ENCODE results near the gene PLXNA4.

The PLXNA4 gene

DNA sequence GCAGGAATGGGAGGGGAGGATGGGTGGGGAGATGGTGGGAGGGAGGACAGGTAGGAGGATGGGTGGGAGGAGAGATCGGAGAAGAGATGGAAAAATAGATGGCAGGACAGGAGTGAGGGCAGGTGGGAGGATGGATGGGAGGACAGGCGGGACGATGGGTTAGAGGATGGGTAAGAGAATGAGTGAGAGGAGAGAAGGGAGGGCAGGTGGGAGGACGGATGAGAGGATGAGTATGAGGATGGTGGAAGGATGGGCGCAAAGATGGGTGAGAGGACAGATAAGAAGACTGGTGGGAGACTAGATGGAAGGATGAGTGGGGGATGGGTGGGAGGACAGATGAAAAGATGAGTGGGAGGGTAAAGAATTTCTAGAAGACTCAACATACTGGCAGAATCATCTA, 438.6 kb downstream of the PLXNA4 start:
- Histone ChIP-seq H3K27me3 (ENCODE audit: low read length) (no peaks in the 10 kb centered on the region), H3K4me3 (ENCODE audit: insufficient read depth, low read length, poor library complexity, severe bottlenecking) (no peak overlapping the region), H3K36me3 (ENCODE audit: low read length) (no peaks in the 10 kb centered on the region), H3K9me3 (ENCODE audit: insufficient read depth, low read length) (no peaks in the 10 kb centered on the region), H3K27ac (ENCODE audit: low read depth, low read length) (no peak overlapping the region), H3K4me2 (ENCODE audit: low read depth, low read length, poor library complexity, severe bottlenecking) (no peak overlapping the region), H3K79me2 (ENCODE audit: insufficient read depth, low read length) (no peaks in the 10 kb centered on the region), H2AFZ (ENCODE audit: low read depth, low read length, severe bottlenecking) (no peak overlapping the region), H4K20me1 (ENCODE audit: low read depth, low read length) (no peaks in the 10 kb centered on the region), H3K9me2 (replicated peaks; ENCODE audit: insufficient read depth, low read length) (no peaks in the 10 kb centered on the region), H3K9ac (ENCODE audit: low read length) (no peak overlapping the region), H3F3A (ENCODE audit: insufficient read depth) (no peaks in the 10 kb centered on the region)
- TF ChIP-seq, protein P1, sequence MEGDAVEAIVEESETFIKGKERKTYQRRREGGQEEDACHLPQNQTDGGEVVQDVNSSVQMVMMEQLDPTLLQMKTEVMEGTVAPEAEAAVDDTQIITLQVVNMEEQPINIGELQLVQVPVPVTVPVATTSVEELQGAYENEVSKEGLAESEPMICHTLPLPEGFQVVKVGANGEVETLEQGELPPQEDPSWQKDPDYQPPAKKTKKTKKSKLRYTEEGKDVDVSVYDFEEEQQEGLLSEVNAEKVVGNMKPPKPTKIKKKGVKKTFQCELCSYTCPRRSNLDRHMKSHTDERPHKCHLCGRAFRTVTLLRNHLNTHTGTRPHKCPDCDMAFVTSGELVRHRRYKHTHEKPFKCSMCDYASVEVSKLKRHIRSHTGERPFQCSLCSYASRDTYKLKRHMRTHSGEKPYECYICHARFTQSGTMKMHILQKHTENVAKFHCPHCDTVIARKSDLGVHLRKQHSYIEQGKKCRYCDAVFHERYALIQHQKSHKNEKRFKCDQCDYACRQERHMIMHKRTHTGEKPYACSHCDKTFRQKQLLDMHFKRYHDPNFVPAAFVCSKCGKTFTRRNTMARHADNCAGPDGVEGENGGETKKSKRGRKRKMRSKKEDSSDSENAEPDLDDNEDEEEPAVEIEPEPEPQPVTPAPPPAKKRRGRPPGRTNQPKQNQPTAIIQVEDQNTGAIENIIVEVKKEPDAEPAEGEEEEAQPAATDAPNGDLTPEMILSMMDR (IDR thresholded peaks at IDR 0.05; ENCODE audit: insufficient read depth, low read length, poor library complexity, severe bottlenecking), result no peak
- TF ChIP-seq EZH2phosphoT487 (conservative IDR thresholded peaks at IDR 0.05; ENCODE audit: low read length), result no peak

DNA sequence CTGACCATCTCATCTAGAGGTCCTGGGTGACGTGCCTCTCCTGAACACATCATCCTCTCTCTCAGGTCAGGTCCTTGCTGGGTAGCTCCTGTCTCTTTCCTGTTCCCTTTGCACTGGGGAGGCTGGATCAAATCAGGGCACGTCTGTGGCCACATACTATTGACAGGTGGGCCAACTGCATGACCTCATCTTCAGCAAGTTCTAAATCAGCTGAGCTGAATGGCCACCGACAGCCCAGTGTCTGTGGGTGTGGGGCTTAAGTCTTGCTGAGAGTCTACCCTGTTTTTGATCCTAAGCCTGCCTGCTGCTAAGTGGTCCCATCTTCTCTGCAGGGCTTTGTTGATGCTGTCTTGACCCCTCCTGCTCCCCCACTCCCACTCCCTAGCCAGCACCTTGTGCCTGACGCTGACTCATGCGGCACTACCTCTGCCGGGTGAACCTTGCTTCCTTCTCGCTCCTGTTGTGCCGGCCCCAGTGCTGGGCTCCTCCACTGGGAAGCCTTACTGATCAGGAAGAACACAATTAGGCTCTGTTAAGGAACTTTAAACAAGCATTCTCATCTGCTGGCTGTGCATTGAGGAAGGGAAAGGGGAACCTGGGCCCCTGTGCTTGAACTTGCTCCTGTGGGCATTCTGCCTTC, 440.4 kb downstream of the PLXNA4 start:
- Histone ChIP-seq H3K36me3 (ENCODE audit: low read length) (no peaks in the 10 kb centered on the region), H3K27me3 (ENCODE audit: low read length) (no peaks in the 10 kb centered on the region), H3K9ac (ENCODE audit: low read length) (no peak overlapping the region), H4K20me1 (ENCODE audit: low read depth, low read length) (no peaks in the 10 kb centered on the region), H3K79me2 (ENCODE audit: insufficient read depth, low read length) (no peaks in the 10 kb centered on the region), H3F3A (ENCODE audit: insufficient read depth) (no peaks in the 10 kb centered on the region), H2AFZ (ENCODE audit: low read depth, low read length, severe bottlenecking) (no peak overlapping the region), H3K27ac (ENCODE audit: low read depth, low read length) (no peak overlapping the region), H3K9me2 (replicated peaks; ENCODE audit: insufficient read depth, low read length) (no peaks in the 10 kb centered on the region), H3K4me3 (ENCODE audit: insufficient read depth, low read length, poor library complexity, severe bottlenecking) (no peak overlapping the region), H3K4me2 (ENCODE audit: low read depth, low read length, poor library complexity, severe bottlenecking) (no peak overlapping the region), H3K9me3 (ENCODE audit: insufficient read depth, low read length) (no peaks in the 10 kb centered on the region)
- TF ChIP-seq EZH2phosphoT487 (conservative IDR thresholded peaks at IDR 0.05; ENCODE audit: low read length), result no peak

DNA sequence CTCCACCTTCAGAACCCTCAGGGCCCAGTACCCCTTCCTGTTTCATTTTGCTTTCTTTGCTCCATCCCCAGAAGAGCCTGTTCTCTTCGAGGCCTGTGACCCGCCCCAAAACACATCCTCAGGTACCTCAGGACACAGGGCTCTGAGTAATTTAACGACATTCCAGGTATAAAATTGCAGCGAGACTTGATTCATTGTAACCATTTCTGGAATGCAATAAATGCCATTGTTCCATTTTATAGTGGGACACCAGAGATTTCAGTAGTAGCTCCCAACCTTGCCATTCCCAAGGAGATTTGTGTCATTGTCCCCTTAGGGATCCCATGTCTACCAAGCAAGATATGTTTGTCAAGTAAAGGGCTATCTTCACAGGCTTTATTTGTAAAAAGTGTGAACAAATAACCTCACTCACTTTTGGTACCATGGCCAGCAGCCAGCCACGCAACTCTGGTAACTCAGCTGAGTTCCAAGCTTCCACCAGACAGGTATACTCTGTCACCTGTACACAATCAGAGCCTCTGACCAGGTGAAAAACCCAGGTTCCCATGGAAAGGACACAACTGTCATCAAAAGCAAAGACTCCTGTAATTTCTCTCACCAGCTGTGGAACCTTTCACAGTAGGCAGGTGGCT, 441.3 kb downstream of the PLXNA4 start:
- Histone ChIP-seq H3K9me3 (ENCODE audit: insufficient read depth, low read length) (no peaks in the 10 kb centered on the region), H3K4me2 (ENCODE audit: low read depth, low read length, poor library complexity, severe bottlenecking) (no peak overlapping the region), H3K9ac (ENCODE audit: low read length) (no peak overlapping the region), H3F3A (ENCODE audit: insufficient read depth) (no peaks in the 10 kb centered on the region), H3K27ac (ENCODE audit: low read depth, low read length) (no peak overlapping the region), H2AFZ (ENCODE audit: low read depth, low read length, severe bottlenecking) (no peak overlapping the region), H3K4me3 (ENCODE audit: insufficient read depth, low read length, poor library complexity, severe bottlenecking) (no peak overlapping the region), H3K36me3 (ENCODE audit: low read length) (no peaks in the 10 kb centered on the region), H3K27me3 (ENCODE audit: low read length) (no peaks in the 10 kb centered on the region), H3K79me2 (ENCODE audit: insufficient read depth, low read length) (no peaks in the 10 kb centered on the region), H4K20me1 (ENCODE audit: low read depth, low read length) (no peaks in the 10 kb centered on the region), H3K9me2 (replicated peaks; ENCODE audit: insufficient read depth, low read length) (no peaks in the 10 kb centered on the region)
- no peak for TF ChIP-seq EZH2phosphoT487 (conservative IDR thresholded peaks at IDR 0.05; ENCODE audit: low read length)
- TF ChIP-seq, protein P1 (IDR thresholded peaks at IDR 0.05; ENCODE audit: insufficient read depth, low read length, poor library complexity, severe bottlenecking), result no peak

DNA sequence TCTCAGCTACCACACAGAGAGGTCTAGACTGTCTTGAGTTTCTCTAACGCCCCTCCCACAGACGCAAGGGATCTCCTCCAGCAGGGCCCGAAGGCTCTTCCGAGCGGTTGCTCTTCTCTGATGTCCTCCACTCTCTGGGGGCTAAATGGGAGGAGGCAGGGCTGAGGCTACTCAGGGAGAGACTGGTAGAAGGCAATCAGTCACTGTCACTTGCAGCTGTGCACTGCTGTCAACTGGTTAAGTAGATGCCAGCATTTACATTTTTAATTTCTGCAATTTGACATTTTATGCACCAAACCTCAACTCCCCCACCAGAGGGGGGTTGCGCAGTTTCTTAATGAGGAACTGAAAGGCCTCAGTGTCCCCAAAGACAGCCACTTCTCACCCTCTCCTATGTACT, 442.8 kb downstream of the PLXNA4 start:
- Histone ChIP-seq H3K9me3 (ENCODE audit: insufficient read depth, low read length) (no peaks in the 10 kb centered on the region), H3K9me2 (replicated peaks; ENCODE audit: insufficient read depth, low read length) (no peaks in the 10 kb centered on the region), H3F3A (ENCODE audit: insufficient read depth) (no peaks in the 10 kb centered on the region), H3K4me3 (ENCODE audit: insufficient read depth, low read length, poor library complexity, severe bottlenecking) (no peak overlapping the region), H3K79me2 (ENCODE audit: insufficient read depth, low read length) (no peaks in the 10 kb centered on the region), H3K4me2 (ENCODE audit: low read depth, low read length, poor library complexity, severe bottlenecking) (no peak overlapping the region), H3K9ac (ENCODE audit: low read length) (no peak overlapping the region), H3K27me3 (ENCODE audit: low read length) (no peaks in the 10 kb centered on the region), H2AFZ (ENCODE audit: low read depth, low read length, severe bottlenecking) (no peak overlapping the region), H3K27ac (ENCODE audit: low read depth, low read length) (no peak overlapping the region), H3K36me3 (ENCODE audit: low read length) (no peaks in the 10 kb centered on the region), H4K20me1 (ENCODE audit: low read depth, low read length) (no peaks in the 10 kb centered on the region)
- no peak for TF ChIP-seq EZH2phosphoT487 (conservative IDR thresholded peaks at IDR 0.05; ENCODE audit: low read length)
- TF ChIP-seq, protein P1 (IDR thresholded peaks at IDR 0.05; ENCODE audit: insufficient read depth, low read length, poor library complexity, severe bottlenecking), result no peak
